GM12872 (cell line): ENCODE data around the gene IST1.
A peak's percentile ranks its signal among the peaks of the same experiment; 100 is the strongest.

Experiments used
- CTCF ChIP-seq: IDR thresholded peaks from 3 replicates; pipeline ENCODE4 v1.5.1; 2011; ENCODE audit warnings: low read depth, mild to moderate bottlenecking, low read length, moderate library complexity; ENCODE audit not compliant: insufficient read depth

Gene IST1

DNA sequence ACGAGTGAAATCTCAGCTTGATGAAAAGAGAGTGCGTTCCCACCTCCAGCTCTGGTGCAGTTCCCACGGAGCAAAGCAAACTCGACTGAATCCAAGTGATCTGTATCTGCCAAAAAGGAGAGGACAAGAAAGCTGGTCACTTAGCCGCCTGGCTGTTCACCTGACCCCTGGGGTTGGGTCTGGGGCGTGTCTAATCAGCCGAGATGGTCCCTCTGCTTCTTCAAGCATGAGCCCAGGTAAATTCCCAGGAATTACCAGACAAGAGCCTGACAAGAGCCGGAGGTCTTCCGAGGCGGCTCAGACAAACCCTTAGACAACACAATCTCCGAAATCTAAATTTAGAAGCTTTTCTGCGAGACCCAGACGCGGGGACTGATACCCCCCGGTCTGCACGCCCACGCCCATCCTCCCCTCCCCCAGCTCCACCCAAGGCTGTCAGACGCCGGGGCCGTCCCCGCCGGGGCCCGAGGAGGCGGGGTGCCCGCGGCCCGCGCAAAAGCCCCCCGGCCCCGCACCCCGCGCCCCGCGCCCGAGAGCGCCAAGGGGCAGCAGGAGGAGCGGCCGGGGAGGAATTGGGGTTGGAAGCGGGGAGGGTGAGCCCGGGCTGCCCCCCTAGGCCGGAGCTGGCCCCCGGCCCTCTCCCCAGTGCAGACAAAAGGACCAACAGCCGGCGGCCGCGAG lies 12.0 kb upstream of the IST1 start:
- TF ChIP-seq CTCF: no peak

DNA sequence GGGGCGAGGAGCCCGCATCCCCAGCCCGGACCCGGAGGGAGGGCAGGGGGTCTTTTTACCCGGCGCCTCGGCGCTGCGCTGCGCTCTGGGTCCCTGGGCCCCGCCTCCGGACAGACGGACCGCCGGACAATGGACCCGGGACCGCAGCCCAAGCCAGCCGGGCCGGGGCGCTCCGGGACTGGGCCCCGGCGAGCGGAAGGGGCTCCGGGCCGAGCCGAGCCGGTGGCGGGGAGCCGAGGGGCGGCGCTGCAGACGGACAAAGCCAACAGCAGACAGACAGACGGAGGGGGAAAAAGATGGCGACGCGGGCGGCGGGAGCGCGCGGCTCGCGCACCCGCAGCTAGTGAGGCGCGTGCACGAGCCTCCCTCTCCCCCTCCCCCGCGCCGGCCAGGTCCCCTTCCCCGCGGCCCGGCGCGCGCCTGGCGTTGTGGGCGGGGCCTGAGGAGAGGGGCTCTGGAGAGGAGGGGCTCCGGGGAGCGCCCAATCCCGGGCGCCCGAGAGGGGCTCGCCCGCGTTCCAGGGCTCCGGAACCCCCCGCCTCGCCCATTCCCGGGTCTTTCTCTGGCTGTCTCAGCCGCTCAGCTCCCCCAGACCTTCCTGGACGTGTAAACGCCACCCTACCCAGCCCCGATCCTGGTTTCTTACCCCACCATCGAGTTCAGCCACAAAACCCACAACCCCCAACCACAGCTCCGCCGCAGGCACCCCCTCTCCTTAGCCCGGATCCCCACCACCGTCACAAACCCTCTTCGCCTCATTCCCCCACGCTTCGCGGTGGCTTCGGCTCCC lies 11.3 kb upstream of the IST1 start, which contains the start of gene ZNF821:
ZNF821 (minus strand) TSS at position 334 of the 790 bp plus-strand sequence. CDS start 4,236 bp downstream, outside the sequence.
- TF ChIP-seq CTCF: peak; percentile 52

DNA sequence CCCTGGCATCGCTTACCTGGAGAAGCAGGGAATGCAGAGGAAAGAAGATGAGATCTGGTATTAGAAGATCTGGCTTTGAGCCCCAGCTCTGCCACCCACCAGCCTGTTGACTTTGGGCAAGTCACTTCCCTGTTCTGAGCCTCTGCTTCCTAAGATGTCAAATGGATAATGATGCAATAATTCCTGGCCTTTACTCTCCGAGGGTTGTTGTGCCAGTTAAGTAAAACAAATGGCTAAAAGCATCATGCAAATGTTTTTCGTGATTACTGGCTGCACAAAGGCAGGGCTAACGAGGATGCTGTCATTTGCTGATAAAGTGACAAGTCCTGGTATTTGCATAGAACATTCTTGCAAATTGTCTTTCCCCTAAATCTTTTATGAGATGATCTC lies 10.1 kb upstream of the IST1 start:
- TF ChIP-seq CTCF: no peak

DNA sequence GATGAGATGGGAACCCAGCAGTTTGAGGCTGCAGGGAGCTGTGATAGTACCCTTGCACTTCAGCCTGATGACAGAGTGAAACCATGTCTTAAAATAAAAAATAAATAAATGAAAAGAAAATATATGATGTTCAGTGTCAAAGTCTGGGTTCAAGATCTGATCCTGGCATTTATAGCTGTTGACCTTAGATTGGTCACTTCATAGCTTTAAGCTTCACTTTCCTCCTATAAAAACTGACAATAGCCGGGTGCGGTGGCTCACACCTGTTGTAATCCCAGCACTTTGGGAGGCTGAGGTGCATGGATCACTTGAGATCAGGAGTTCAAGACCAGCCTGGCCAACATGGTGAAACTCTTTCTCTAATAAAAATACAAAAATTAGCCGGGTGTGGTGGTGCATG lies 6.2 kb upstream of the IST1 start:
- TF ChIP-seq CTCF: no peak

DNA sequence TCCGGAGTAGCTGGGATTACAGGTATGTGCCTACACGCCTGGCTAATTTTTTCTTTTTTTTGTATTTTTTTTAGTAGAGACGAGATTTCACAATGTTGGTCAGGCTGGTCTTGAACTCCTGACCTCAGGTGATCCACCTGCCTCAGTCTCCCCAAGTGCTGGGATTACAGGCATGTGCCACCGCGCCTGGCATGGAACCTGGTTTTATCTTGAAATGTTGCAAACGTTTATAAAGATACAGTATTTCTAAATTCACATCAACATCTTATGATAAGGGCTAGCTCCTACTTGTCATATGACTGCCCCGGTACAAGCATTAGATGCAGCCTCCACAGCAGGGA lies 1.5 kb upstream of the IST1 start:
- TF ChIP-seq CTCF: no peak

DNA sequence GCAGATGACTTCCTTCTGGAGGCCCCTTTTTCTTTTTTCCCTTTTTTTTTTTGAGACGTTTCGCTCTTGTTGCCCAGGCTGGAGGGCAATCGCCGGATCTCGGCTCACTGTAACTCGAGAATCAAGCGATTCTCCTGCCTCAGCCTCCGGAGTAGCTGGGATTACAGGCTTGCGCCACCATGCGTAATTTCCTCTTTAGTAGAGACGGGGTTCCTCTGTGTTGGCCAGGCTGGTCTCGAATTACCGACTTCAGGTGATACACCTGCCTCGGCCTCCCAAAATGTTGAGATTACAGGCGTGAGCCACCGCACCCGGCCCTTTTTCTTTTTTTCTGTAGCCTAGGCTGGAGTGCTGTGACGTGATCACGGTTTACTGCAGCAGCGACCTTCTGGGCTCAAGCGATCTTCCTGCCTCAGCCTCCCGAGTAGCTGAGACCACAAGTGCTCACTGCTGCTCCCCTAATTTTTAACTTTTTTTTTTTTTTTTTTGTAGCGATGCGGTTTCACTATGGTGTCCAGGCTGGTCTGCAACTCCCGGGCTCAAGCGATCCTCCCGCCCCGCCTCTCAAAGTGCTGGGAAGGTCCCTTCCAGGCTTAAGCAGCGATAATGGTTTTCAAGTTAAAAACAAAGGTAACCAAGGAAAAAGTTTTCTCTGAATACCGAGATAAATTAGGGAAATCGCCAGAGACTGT lies 956 bp upstream of the IST1 start:
- peak; percentile 24; the same call in 1 of the 3 replicates for TF ChIP-seq CTCF

- no peak for TF ChIP-seq CTCF
Measured at GRCh38 chr16:71895679-71896365, 491 bp downstream of the IST1 start.
